Upper lobe of left lung (tissue), 6 donors: ENCODE data around the gene AZGP1. TPM values are rescaled to one million over a fixed set of nuclear protein-coding genes. Genes with fewer than 3 reads are reported as not detected.
"Not testable (repeated sequence)": the region's sequence is repeated elsewhere in the genome, so short reads cannot be mapped to it uniquely, and the experiment has no call there.

ENCODE experiments used
- ATAC-seq, 2 donors: fragments of 200-7000 bp; cut with Tn5 transposase; one replicate each; pipeline ENCODE4 v1.9.1; 2022; ENCODE audit warnings: mild to moderate bottlenecking in 2 of 2, moderate library complexity in 2 of 2; ENCODE audit not compliant: low FRiP score in 2 of 2
- DNase-seq, 2 donors: peaks; one replicate each; pipeline ENCODE4 v3.0.0-alpha.2; 2019 to 2020
- H3K27ac ChIP-seq, 4 donors: fragments of 200-600 bp; sonication (generic); one replicate each; pipeline ENCODE4 v1.5.1; 2016 to 2019
- H3K27me3 ChIP-seq, 4 donors: fragments of 200-600 bp; sonication (generic); one replicate each; pipeline ENCODE4 v1.5.1; 2017 to 2019
- H3K36me3 ChIP-seq, 4 donors: fragments of 200-600 bp; sonication (generic); one replicate each; pipeline ENCODE4 v1.5.1; 2016 to 2019
- H3K4me1 ChIP-seq, 4 donors: fragments of 200-600 bp; sonication (generic); one replicate each; pipeline ENCODE4 v1.5.1; 2018 to 2019
- H3K4me3 ChIP-seq, 4 donors: fragments of 200-600 bp; sonication (generic); one replicate each; pipeline ENCODE4 v1.5.1; 2017 to 2019; ENCODE audit warnings: mild to moderate bottlenecking in 2 of 4, moderate library complexity in 1 of 4
- H3K9me3 ChIP-seq, 4 donors: fragments of 200-600 bp; sonication (generic); one replicate each; pipeline ENCODE4 v1.5.1; 2018 to 2019
- EP300 ChIP-seq, 4 donors: sonication (generic); formaldehyde crosslinking; IDR thresholded peaks; one replicate each; pipeline ENCODE4 v1.5.1; 2017; ENCODE audit warnings: antibody characterized with exemption in 4 of 4, control low read depth in 2 of 4
- POLR2A ChIP-seq, 4 donors: fragments of 450-650 bp; IDR thresholded peaks; one replicate each; pipeline ENCODE4 v1.5.1; 2016 to 2017; ENCODE audit warnings: antibody characterized with exemption in 4 of 4, mild to moderate bottlenecking in 2 of 4
- POLR2AphosphoS5 ChIP-seq, 2 donors: sonication (generic); formaldehyde crosslinking; IDR thresholded peaks; one replicate each; pipeline ENCODE4 v1.5.1; 2017; ENCODE audit warnings: antibody characterized with exemption in 2 of 2
- WGBS, 2 donors: methylation state at CpG; one replicate each; pipeline ENCODE4 v1.1.5; 2017 to 2018; 5-methylcytosine and 5-hydroxymethylcytosine counted together
- total RNA-seq, 6 donors: library from RNA; depleted of rRNA in 4 of 6; stranded (reverse); fragments of >200 nt in 4 of 6; gene quantifications; one replicate each; pipeline versions ENCODE4 v1.1.0 to v1.2.1, GENCODE V29; 2016 to 2021
- TF ChIP-seq, protein P1 (sequence below), 6 experiments: fragments of 450-650 bp in 4 of 6; fragments of 200-600 bp in 2 of 6; sonication (generic) in 2 of 6; IDR thresholded peaks; one replicate each; pipeline ENCODE4 v1.5.1; 2016 to 2019; ENCODE audit warnings: antibody characterized with exemption in 6 of 6
- donor health status: DM: no; HTN: no; CAD: no; lungs with moderate emphysema.
- donor health status: DM: no; HTN: yes; CAD: no; lungs with severe emphysema.

AZGP1 gene
- total RNA-seq, 6 donors from 2014 or later: 2.3 to 35.6 (median 28.8) TPM

DNA sequence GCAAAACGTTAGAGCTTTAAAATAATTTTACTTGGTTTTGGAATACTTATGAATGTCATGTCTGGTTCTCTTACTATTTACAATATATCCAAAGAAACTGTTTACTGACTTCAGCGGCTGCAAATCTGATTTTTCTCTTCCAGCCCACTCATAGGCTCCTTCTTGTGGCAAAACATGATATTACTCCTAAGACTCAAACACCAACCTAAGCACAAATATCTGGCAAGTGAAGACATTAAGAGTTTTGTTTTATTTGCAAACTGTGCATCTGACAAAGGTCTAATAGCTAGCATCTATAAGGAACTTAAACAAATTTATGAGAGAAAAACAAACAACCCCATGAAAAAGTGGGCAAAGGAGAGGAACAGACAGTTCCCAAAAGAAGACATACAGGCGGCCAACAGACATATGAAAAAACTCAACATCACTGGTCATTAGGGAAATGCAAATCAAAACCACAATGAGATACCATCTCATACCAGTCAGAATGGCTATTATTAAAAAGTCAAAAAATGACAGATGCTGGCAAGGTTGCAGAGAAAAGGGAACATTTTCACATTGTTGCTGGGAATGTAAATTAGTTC lies 26.1 kb downstream of the AZGP1 start:
- Histone ChIP-seq H3K27me3 (no peaks in the 10 kb centered on the region), H3K9me3 (no peaks in the 10 kb centered on the region), H3K4me3 (no peak overlapping the region), H3K4me1 (peaks cover 0 to 6% (median 2%) of the 10 kb centered on the region in 4 donors), H3K27ac (no peak overlapping the region), H3K36me3 (no peaks in the 10 kb centered on the region)
- 45 to 46% methylated on average over 3 of the region's 3 CpGs for WGBS, 2 donors
- TF ChIP-seq POLR2AphosphoS5 (IDR thresholded peaks at IDR 0.05): no peak
- TF ChIP-seq, protein P1, sequence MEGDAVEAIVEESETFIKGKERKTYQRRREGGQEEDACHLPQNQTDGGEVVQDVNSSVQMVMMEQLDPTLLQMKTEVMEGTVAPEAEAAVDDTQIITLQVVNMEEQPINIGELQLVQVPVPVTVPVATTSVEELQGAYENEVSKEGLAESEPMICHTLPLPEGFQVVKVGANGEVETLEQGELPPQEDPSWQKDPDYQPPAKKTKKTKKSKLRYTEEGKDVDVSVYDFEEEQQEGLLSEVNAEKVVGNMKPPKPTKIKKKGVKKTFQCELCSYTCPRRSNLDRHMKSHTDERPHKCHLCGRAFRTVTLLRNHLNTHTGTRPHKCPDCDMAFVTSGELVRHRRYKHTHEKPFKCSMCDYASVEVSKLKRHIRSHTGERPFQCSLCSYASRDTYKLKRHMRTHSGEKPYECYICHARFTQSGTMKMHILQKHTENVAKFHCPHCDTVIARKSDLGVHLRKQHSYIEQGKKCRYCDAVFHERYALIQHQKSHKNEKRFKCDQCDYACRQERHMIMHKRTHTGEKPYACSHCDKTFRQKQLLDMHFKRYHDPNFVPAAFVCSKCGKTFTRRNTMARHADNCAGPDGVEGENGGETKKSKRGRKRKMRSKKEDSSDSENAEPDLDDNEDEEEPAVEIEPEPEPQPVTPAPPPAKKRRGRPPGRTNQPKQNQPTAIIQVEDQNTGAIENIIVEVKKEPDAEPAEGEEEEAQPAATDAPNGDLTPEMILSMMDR (IDR thresholded peaks at IDR 0.05): peak in 4 of 6 experiments; percentile 23 to 45 (median 32)
- ATAC-seq: no peak
- DNase-seq: no peak

DNA sequence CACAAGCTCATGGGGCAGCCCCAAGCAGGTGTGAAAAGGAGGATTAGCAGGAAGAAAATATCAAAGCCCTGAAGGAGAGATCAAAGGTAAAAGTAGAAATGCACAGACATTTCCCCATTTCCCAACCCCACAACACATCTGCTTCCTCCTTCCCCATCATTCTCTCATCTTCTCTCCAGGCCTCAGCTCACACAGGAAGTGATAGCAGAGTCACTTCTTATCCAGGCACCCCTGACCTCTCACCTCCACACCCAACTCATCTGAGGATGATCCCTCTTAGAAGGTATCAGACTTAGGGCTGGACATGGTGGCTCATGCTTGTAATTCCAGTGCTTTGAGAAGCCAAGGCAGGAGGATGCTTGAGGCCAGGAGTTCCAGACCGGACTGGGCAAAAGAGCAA lies 28.2 kb downstream of the AZGP1 start:
- no peak for TF ChIP-seq POLR2AphosphoS5 (IDR thresholded peaks at IDR 0.05)
- TF ChIP-seq EP300 (IDR thresholded peaks at IDR 0.05): no peak
- TF ChIP-seq, protein P1 (IDR thresholded peaks at IDR 0.05): no peak
- Histone ChIP-seq H3K4me3 (no peak overlapping the region), H3K27ac (no peak overlapping the region), H3K27me3 (no peaks in the 10 kb centered on the region), H3K36me3 (no peaks in the 10 kb centered on the region), H3K9me3 (no peaks in the 10 kb centered on the region), H3K4me1 (no peaks in the 10 kb centered on the region)
- WGBS, 2 donors: 100% methylated on average over 1 of the region's 1 CpG
- ATAC-seq: no peak
- DNase-seq: no peak

DNA sequence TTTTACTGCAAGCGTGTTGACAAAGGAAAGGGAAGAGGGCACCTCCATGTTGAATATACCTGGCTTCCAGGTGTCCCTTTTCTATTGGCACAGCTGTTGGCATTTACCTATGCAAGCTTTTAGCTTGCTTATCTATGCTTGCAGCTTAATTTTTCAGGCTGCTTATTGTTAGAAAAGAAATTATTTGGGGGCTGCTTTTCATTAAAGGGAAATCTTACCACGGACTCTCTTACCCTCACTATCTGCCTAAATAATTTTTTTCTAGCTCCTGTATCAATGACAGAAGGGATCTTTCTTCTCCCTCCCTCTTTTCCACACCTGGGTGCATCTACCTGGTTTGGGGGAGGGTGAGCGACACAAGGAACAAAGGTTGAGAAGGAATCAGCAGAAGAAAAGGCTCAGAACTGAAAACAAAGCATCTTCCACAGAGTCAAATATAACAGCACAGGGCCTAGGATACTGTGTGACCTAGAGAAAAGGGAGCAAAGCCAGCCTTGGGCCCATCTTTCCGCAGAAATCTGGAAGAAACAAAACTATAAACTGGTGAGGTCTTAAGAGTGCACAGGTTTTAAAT lies 31.2 kb downstream of the AZGP1 start:
- no peaks in the 10 kb centered on the region for H3K4me1 ChIP-seq
- no peak overlapping the region for H3K4me3 ChIP-seq
- no peaks in the 10 kb centered on the region for H3K27me3 ChIP-seq
- 70 to 72% methylated on average over 4 of the region's 4 CpGs for WGBS, 2 donors
- no peak for DNase-seq
- no peak for ATAC-seq
- H3K9me3 ChIP-seq: no peaks in the 10 kb centered on the region
- H3K27ac ChIP-seq: no peak overlapping the region
- no peaks in the 10 kb centered on the region for H3K36me3 ChIP-seq
- TF ChIP-seq POLR2AphosphoS5 (IDR thresholded peaks at IDR 0.05): no peak

DNA sequence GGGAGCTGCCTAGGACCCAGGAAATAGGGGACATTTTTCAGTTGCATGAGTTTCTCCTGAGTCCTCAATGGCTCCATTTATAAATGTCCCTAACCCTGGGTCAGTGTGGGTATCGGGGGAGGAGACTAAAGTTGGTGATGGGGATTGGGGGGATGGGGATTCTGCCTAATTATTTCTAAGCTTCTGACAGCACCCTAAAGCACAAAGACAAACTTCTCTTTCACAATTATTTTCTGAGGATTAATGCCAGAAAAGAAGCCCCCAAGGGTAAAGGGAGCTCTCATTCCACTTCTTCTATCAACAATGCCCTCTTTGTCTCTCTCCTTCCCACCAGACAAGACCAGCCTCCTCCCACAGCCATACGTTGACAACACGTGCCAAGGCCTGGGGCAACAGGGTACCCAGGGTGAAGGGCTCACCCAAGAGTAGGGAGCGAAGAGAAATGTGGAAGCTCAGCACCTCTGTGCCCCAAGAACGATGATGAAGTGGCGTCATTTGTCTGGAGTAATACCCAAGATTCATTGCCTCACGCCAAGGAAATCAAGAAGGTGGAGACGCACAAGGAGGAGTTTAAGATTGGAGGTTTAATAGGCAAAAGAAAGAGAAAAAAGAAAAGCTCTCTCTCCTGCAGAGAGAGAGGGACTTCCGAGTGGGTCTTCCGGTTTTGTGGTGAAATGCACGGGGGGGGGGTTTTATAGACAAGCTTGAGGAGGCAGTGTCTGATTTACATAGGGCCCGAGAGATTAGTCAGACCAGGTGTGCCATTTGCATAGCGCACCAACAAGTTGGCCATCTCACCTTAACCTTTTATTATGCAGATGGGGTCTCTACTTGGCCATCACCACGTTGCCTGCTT lies 32.0 kb downstream of the AZGP1 start:
- no peaks in the 10 kb centered on the region for H3K27me3 ChIP-seq
- H3K4me3 ChIP-seq: no peak overlapping the region
- no peaks in the 10 kb centered on the region for H3K36me3 ChIP-seq
- WGBS, 2 donors: 41 to 46% methylated on average over 14 of the region's 14 CpGs
- H3K9me3 ChIP-seq: no peaks in the 10 kb centered on the region
- no peaks in the 10 kb centered on the region for H3K4me1 ChIP-seq
- no peak overlapping the region for H3K27ac ChIP-seq
- DNase-seq: no peak
- TF ChIP-seq, protein P1 (IDR thresholded peaks at IDR 0.05): no peak
- no peak for TF ChIP-seq EP300 (IDR thresholded peaks at IDR 0.05)
- no peak for TF ChIP-seq POLR2AphosphoS5 (IDR thresholded peaks at IDR 0.05)
- TF ChIP-seq POLR2A (IDR thresholded peaks at IDR 0.05): no peak
- no peak for ATAC-seq

DNA sequence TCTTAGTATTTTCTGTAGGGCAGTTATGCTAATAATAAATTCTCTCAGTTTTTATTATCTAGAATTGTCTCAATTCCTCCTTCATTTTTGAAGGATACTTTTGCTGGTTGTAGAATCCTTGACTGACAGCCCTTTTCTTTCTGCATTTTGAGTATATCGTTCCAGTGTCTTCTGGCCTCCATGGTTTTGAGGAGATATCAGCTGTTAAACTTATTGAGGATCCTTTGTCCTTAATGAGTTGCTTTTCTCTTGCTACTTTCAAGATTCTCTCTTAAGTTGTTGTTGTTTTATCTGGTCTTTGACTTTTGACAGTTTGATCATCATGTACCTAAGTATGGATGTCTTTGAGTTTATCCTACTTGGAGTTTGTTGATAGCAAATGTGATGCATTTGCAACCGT lies 37.5 kb downstream of the AZGP1 start:
- no peak overlapping the region for H3K27ac ChIP-seq

DNA sequence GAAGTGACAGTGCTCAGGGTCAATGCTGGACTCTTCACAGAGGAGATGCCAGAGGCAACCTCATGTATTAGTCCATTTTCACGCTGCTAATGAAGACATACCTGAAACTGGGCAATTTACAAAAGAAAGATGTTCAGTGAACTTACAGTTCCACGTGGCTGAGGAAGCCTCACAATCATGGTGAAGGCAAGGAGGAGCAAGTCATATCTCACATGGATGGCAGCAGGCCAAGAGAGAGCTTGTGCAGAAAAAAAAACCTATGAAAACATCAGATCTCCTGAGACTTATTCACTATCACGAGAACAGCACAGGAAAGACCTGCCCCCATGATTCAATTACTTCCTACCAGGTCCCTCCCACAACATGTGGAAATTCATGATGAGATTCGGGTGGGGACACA lies 40.8 kb downstream of the AZGP1 start:
- 45 to 53% methylated on average over 4 of the region's 4 CpGs for WGBS, 2 donors
- DNase-seq, H3K27ac ChIP-seq, H3K4me3 ChIP-seq, H3K27me3 ChIP-seq, ATAC-seq, H3K4me1 ChIP-seq, H3K9me3 ChIP-seq, H3K36me3 ChIP-seq: not testable (repeated sequence)

More for the DNA sequence above, 37.5 kb downstream of the AZGP1 start:
- no peak for ATAC-seq
- Histone ChIP-seq H3K4me1 (no peaks in the 10 kb centered on the region), H3K36me3 (no peaks in the 10 kb centered on the region), H3K27me3 (no peaks in the 10 kb centered on the region), H3K4me3 (no peak overlapping the region), H3K9me3 (peaks cover 0 to 7% (median 2%) of the 10 kb centered on the region in 4 donors)
- no peak for DNase-seq
- WGBS, 2 donors: 80 to 93% methylated on average over 2 of the region's 2 CpGs
- TF ChIP-seq EP300 (IDR thresholded peaks at IDR 0.05) (no peak), POLR2AphosphoS5 (IDR thresholded peaks at IDR 0.05) (no peak)
- TF ChIP-seq, protein P1 (IDR thresholded peaks at IDR 0.05): no peak
